ENCODE measurements around the gene GPR68.
"Not testable (repeated sequence)": the region's sequence is repeated elsewhere in the genome, so short reads cannot be mapped to it uniquely, and the experiment has no call there.

GPR68 gene

GRCh38 chr14:91254461-91254860, 10.0 kb upstream of the GPR68 start:
- Mint-ChIP-seq H3K4me1 (peaks cover 85% of the 10 kb centered on the region), H3K4me3 (peak overlapping the region; percentile 67)
- CTCF ChIA-PET: interaction anchor here (0.8 to 1.2 kb wide), 2 partner anchors 8 to 77 kb away, joined by 3 read pairs; no protein-coding TSS in a partner anchor

GRCh38 chr14:91253795-91254323, 9.4 kb upstream of the GPR68 start:
- CTCF ChIA-PET: interaction anchor here (0.8 to 1.2 kb wide), 2 partner anchors 8 to 76 kb away, joined by 3 read pairs; no protein-coding TSS in a partner anchor
- Mint-ChIP-seq H3K4me3 (peak overlapping the region; percentile 67), H3K27ac (peak overlapping the region; percentile 92), H3K9me3 (no peaks in the 10 kb centered on the region), H3K4me1 (peaks cover 88% of the 10 kb centered on the region), H3K36me3 (peaks cover 33% of the 10 kb centered on the region), H3K27me3 (no peaks in the 10 kb centered on the region)
- DNase-seq: peak; percentile 36

More at GRCh38 chr14:91254461-91254860, 10.0 kb upstream of the GPR68 start:
- peak; percentile 69 for DNase-seq
- Mint-ChIP-seq H3K9me3 (no peaks in the 10 kb centered on the region), H3K27me3 (no peaks in the 10 kb centered on the region), H3K36me3 (peaks cover 31% of the 10 kb centered on the region), H3K27ac (peak overlapping the region; percentile 92)

GRCh38 chr14:91252871-91253794, 8.6 kb upstream of the GPR68 start:
- Mint-ChIP-seq H3K9me3 (no peaks in the 10 kb centered on the region), H3K27me3 (no peaks in the 10 kb centered on the region), H3K4me1 (peaks cover 89% of the 10 kb centered on the region), H3K4me3 (peak overlapping the region; percentile 67), H3K36me3 (peaks cover 38% of the 10 kb centered on the region), H3K27ac (peak overlapping the region; percentile 98)
- CTCF ChIA-PET: interaction anchor here (0.7 to 2.0 kb wide), 4 partner anchors 10 to 75 kb away, joined by 3 to 10 read pairs (median 7); partner anchors contain the start of gene GPR68
- DNase-seq: peak; percentile 63

- Mint-ChIP-seq H3K36me3 (peaks cover 52% of the 10 kb centered on the region), H3K4me1 (peaks cover 89% of the 10 kb centered on the region), H3K27me3 (no peaks in the 10 kb centered on the region), H3K9me3 (no peaks in the 10 kb centered on the region), H3K4me3 (no peak overlapping the region), H3K27ac (peak overlapping the region; percentile 98)
- CTCF ChIA-PET: interaction anchor here (3.0 kb wide), 1 partner anchor 73 kb away, joined by 17 read pairs; no protein-coding TSS in a partner anchor
- no peak for DNase-seq
Measured at GRCh38 chr14:91250912-91251311, 6.4 kb upstream of the GPR68 start.

- H3K9me3 Mint-ChIP-seq: no peaks in the 10 kb centered on the region
- DNase-seq: peak; percentile 68
- CTCF ChIA-PET: interaction anchor here (1.7 to 3.0 kb wide), 2 partner anchors 10 to 72 kb away, joined by 7 to 17 read pairs; no protein-coding TSS in a partner anchor
- H3K4me3 Mint-ChIP-seq: peak overlapping the region; percentile 55
- peak overlapping the region; percentile 98 for H3K27ac Mint-ChIP-seq
- H3K4me1 Mint-ChIP-seq: peaks cover 90% of the 10 kb centered on the region
- peaks cover 55% of the 10 kb centered on the region for H3K36me3 Mint-ChIP-seq
- no peaks in the 10 kb centered on the region for H3K27me3 Mint-ChIP-seq
Measured at GRCh38 chr14:91249841-91250616, 5.5 kb upstream of the GPR68 start.

- Mint-ChIP-seq H3K36me3 (peaks cover 75% of the 10 kb centered on the region), H3K27ac (peak overlapping the region; percentile 99), H3K4me3 (peak overlapping the region; percentile 84), H3K9me3 (no peaks in the 10 kb centered on the region), H3K4me1 (peaks cover 96% of the 10 kb centered on the region), H3K27me3 (no peaks in the 10 kb centered on the region)
- peak; percentile 92 for DNase-seq
- CTCF ChIA-PET: interaction anchor here (1.1 to 7.4 kb wide), 4 partner anchors 8 to 68 kb away, joined by 3 to 70 read pairs (median 32); no protein-coding TSS in a partner anchor
Measured at GRCh38 chr14:91246051-91246852, 1.7 kb upstream of the GPR68 start.

- CTCF ChIA-PET: interaction anchor here (0.8 to 7.4 kb wide), 6 partner anchors 9 to 68 kb away, joined by 3 to 70 read pairs (median 10); no protein-coding TSS in a partner anchor
- H3K4me1 Mint-ChIP-seq: peaks cover 96% of the 10 kb centered on the region
- not testable (repeated sequence) for H3K9me3 Mint-ChIP-seq
Measured at GRCh38 chr14:91245616-91246015, 1.1 kb upstream of the GPR68 start.

GRCh38 chr14:91245029-91245428, 525 bp upstream of the GPR68 start:
- H3K36me3 Mint-ChIP-seq: peaks cover 73% of the 10 kb centered on the region
- H3K4me3 Mint-ChIP-seq: peak overlapping the region; percentile 84
- no peaks in the 10 kb centered on the region for H3K27me3 Mint-ChIP-seq
- CTCF ChIA-PET: interaction anchor here (0.8 to 7.4 kb wide), 6 partner anchors 16 to 67 kb away, joined by 3 to 70 read pairs (median 10); no protein-coding TSS in a partner anchor
- peaks cover 96% of the 10 kb centered on the region for H3K4me1 Mint-ChIP-seq
- H3K27ac Mint-ChIP-seq: peak overlapping the region; percentile 99
- no peaks in the 10 kb centered on the region for H3K9me3 Mint-ChIP-seq
- peak; percentile 89 for DNase-seq

More at GRCh38 chr14:91245616-91246015, 1.1 kb upstream of the GPR68 start:
- Mint-ChIP-seq H3K36me3 (peaks cover 73% of the 10 kb centered on the region), H3K4me3 (peak overlapping the region; percentile 84), H3K27ac (peak overlapping the region; percentile 99)
- not testable (repeated sequence) for DNase-seq, H3K27me3 Mint-ChIP-seq

GRCh38 chr14:91243074-91243471, 1.4 kb downstream of the GPR68 start:
- Mint-ChIP-seq H3K9me3 (no peaks in the 10 kb centered on the region), H3K36me3 (peaks cover 79% of the 10 kb centered on the region), H3K27me3 (no peaks in the 10 kb centered on the region), H3K4me1 (peaks cover 99% of the 10 kb centered on the region), H3K4me3 (peak overlapping the region; percentile 84), H3K27ac (peak overlapping the region; percentile 99)
- CTCF ChIA-PET: interaction anchor here (0.7 to 7.4 kb wide), 7 partner anchors 8 to 65 kb away, joined by 3 to 70 read pairs (median 5); no protein-coding TSS in a partner anchor
- no peak for DNase-seq

GRCh38 chr14:91242635-91243034, 1.9 kb downstream of the GPR68 start:
- CTCF ChIA-PET: interaction anchor here (1.1 to 7.4 kb wide), 6 partner anchors 9 to 65 kb away, joined by 3 to 70 read pairs (median 7); no protein-coding TSS in a partner anchor
- no peaks in the 10 kb centered on the region for H3K27me3 Mint-ChIP-seq
- H3K36me3 Mint-ChIP-seq: peaks cover 79% of the 10 kb centered on the region
- H3K4me3 Mint-ChIP-seq: peak overlapping the region; percentile 84
- H3K9me3 Mint-ChIP-seq: no peaks in the 10 kb centered on the region
- H3K4me1 Mint-ChIP-seq: peaks cover 99% of the 10 kb centered on the region
- DNase-seq: no peak
- H3K27ac Mint-ChIP-seq: peak overlapping the region; percentile 99

- CTCF ChIA-PET: interaction anchor here (1.1 to 7.4 kb wide), 5 partner anchors 10 to 64 kb away, joined by 5 to 70 read pairs (median 6); no protein-coding TSS in a partner anchor
- Mint-ChIP-seq H3K9me3 (no peaks in the 10 kb centered on the region), H3K27me3 (no peaks in the 10 kb centered on the region), H3K36me3 (peaks cover 78% of the 10 kb centered on the region), H3K4me3 (peak overlapping the region; percentile 84), H3K4me1 (peaks cover 95% of the 10 kb centered on the region), H3K27ac (peak overlapping the region; percentile 99)
- peak; percentile 52 for DNase-seq
Measured at GRCh38 chr14:91241863-91242262, 2.6 kb downstream of the GPR68 start.

GRCh38 chr14:91238661-91239060, 5.8 kb downstream of the GPR68 start:
- Mint-ChIP-seq H3K27me3 (no peaks in the 10 kb centered on the region), H3K36me3 (peaks cover 82% of the 10 kb centered on the region), H3K27ac (no peak overlapping the region)

More at GRCh38 chr14:91238661-91239060, 5.8 kb downstream of the GPR68 start:
- DNase-seq: no peak
- CTCF ChIA-PET: interaction anchor here (0.9 to 1.8 kb wide), 3 partner anchors 48 to 172 kb away, joined by 3 to 11 read pairs (median 3); no protein-coding TSS in a partner anchor
- Mint-ChIP-seq H3K4me1 (peaks cover 75% of the 10 kb centered on the region), H3K4me3 (no peak overlapping the region), H3K9me3 (no peaks in the 10 kb centered on the region)

Data from activated naive CD4-positive, alpha-beta T cell treated with anti-CD3 and anti-CD28 coated beads, Interleukin-2, amount 10 ng/mL, durations not matched to agents 7 days and 5 days (primary cell).